Measurements from ENCODE around the gene NUDT8. TPM values are rescaled to one million over a fixed set of nuclear protein-coding genes. Genes with fewer than 3 reads are reported as not detected.
A peak's percentile ranks its signal among the peaks of the same experiment; 100 is the strongest.

Gene NUDT8
- polyA plus RNA-seq, 2 of the 4 experiments (the other 2 are of a cell fraction), result 1.8 to 5.6 TPM

- Histone ChIP-seq H3K27ac (no peak overlapping the region), H3K4me2 (no peak overlapping the region), H3K4me1 (no peaks in the 10 kb centered on the region), H3K9me3 (peaks cover 7% of the 10 kb centered on the region), H3K4me3 (no peak overlapping the region)
- DNase-seq (ENCODE audit: low read depth in 1 of 2, low spot score in 1 of 2) (no peak), FAIRE-seq (no peak), ATAC-seq (no peak)
- WGBS (ENCODE audit: missing lambda C conversion rate), result 65% methylated on average over 8 of the region's 8 CpGs
- CTCF ChIA-PET, result interaction anchor here (0.6 to 5.9 kb wide), 7 partner anchors 13 to 98 kb away, joined by 3 to 41 read pairs (median 3); partner anchors contain the start of gene TBX10
- TF ChIP-seq USF2 (IDR thresholded peaks at IDR 0.05) (no peak), CHD2 (IDR thresholded peaks at IDR 0.05; ENCODE audit: low read length, partially characterized antibody) (no peak), TFCP2L1 (CRISPR knock-in tag; IDR thresholded peaks at IDR 0.05) (no peak), EP300 (IDR thresholded peaks at IDR 0.05) (no peak), HDAC2 (IDR thresholded peaks at IDR 0.05) (no peak), FOSB (CRISPR knock-in tag; IDR thresholded peaks at IDR 0.05) (no peak), POLR2AphosphoS2 (conservative IDR thresholded peaks at IDR 0.05; ENCODE audit: low read length) (no peak), GATA3 (IDR thresholded peaks at IDR 0.05; ENCODE audit: borderline replicate concordance) (no peak)
- POLR2A ChIA-PET, result no interaction called here
These were observed 41.4 kb upstream of the NUDT8 start for GRCh38 chr11:67671211-67671520.

GRCh38 chr11:67670316-67671210, 40.8 kb upstream of the NUDT8 start:
- ATAC-seq, result peak; percentile 16 to 27; a peak in 4 of 6 replicates
- no peak for FAIRE-seq
- no peak overlapping the region for H3K27ac ChIP-seq
- WGBS (ENCODE audit: missing lambda C conversion rate), result 52% methylated on average over 12 of the region's 23 CpGs
- TF ChIP-seq RARB (CRISPR knock-in tag; IDR thresholded peaks at IDR 0.05) (no peak), ZFP36 (IDR thresholded peaks at IDR 0.05; ENCODE audit: borderline replicate concordance, partially characterized antibody) (peak; percentile 14)
- POLR2A ChIA-PET, result no interaction called here
- no peaks in the 10 kb centered on the region for H3K4me1 ChIP-seq
- H3K9me3 ChIP-seq, result peaks cover 3% of the 10 kb centered on the region
- CTCF ChIA-PET, result interaction anchor here (0.6 to 5.9 kb wide), 6 partner anchors 12 to 98 kb away, joined by 3 to 41 read pairs (median 4); partner anchors contain the start of gene TBX10
- no peak overlapping the region for H3K4me2 ChIP-seq
- peak in 1 of 2 experiments; percentile 25 for DNase-seq (ENCODE audit: low read depth in 1 of 2, low spot score in 1 of 2)
- H3K4me3 ChIP-seq, result no peak overlapping the region

GRCh38 chr11:67668192-67668551, 38.4 kb upstream of the NUDT8 start:
- H3K4me1 ChIP-seq, result no peaks in the 10 kb centered on the region
- ATAC-seq, result no peak
- H3K4me2 ChIP-seq, result no peak overlapping the region
- POLR2A ChIA-PET, result no interaction called here
- no peaks in the 10 kb centered on the region for H3K9me3 ChIP-seq
- TF ChIP-seq JUNB (IDR thresholded peaks at IDR 0.05) (no peak), RAD21 (conservative IDR thresholded peaks at IDR 0.05 in 1 of 2, IDR thresholded peaks at IDR 0.05 in 1 of 2) (no peak), POLR2AphosphoS2 (conservative IDR thresholded peaks at IDR 0.05; ENCODE audit: low read length) (no peak), HOXB5 (CRISPR knock-in tag; IDR thresholded peaks at IDR 0.05) (no peak), NFE2L2 (conservative IDR thresholded peaks at IDR 0.05; ENCODE audit: low read length) (no peak)
- WGBS (ENCODE audit: missing lambda C conversion rate), result 38% methylated on average over 5 of the region's 5 CpGs
- H3K4me3 ChIP-seq, result no peak overlapping the region
- no peak for FAIRE-seq
- no peak for DNase-seq (ENCODE audit: low read depth in 1 of 2, low spot score in 1 of 2)
- CTCF ChIA-PET, result interaction anchor here (1.0 to 13.0 kb wide), 6 partner anchors 8 to 37 kb away, joined by 3 to 150 read pairs (median 4); partner anchors contain the start of genes ACY3 and NUDT8
- H3K27ac ChIP-seq, result no peak overlapping the region

- no peak for FAIRE-seq
- ChIA-PET CTCF (interaction anchor here (1.0 to 13.0 kb wide), 8 partner anchors 8 to 45 kb away, joined by 3 to 150 read pairs (median 4); partner anchors contain the start of genes ACY3 and NUDT8), POLR2A (no interaction called here)
- TF ChIP-seq ZFP36 (IDR thresholded peaks at IDR 0.05; ENCODE audit: borderline replicate concordance, partially characterized antibody), result no peak
- no peak for TF ChIP-seq POLR2AphosphoS2 (conservative IDR thresholded peaks at IDR 0.05; ENCODE audit: low read length)
- TF ChIP-seq ZNF302 (CRISPR knock-in tag; IDR thresholded peaks at IDR 0.05), result no peak
- no peak for TF ChIP-seq TP53 (CRISPR knock-in tag; IDR thresholded peaks at IDR 0.05)
- no peak for TF ChIP-seq KDM5A (IDR thresholded peaks at IDR 0.05)
- no peak for TF ChIP-seq HES2 (IDR thresholded peaks at IDR 0.05)
- TF ChIP-seq PBX3 (IDR thresholded peaks at IDR 0.05), result no peak
- 77% methylated on average over 23 of the region's 26 CpGs for WGBS (ENCODE audit: missing lambda C conversion rate)
- Histone ChIP-seq H3K27ac (no peak overlapping the region), H3K4me1 (no peaks in the 10 kb centered on the region), H3K4me2 (no peak overlapping the region), H3K9me3 (no peaks in the 10 kb centered on the region), H3K4me3 (no peak overlapping the region)
- no peak for DNase-seq (ENCODE audit: low read depth in 1 of 2, low spot score in 1 of 2)
- no peak for ATAC-seq
These were observed 37.9 kb upstream of the NUDT8 start for GRCh38 chr11:67667490-67668191.

Measured in A549 (cell line).